ENCODE results near the gene CMAS.

GRCh38 chr12:22039361-22039760 is 6.7 kb upstream of the CMAS start:
- no peak for TF ChIP-seq POLR2AphosphoS5 (IDR thresholded peaks at IDR 0.05; ENCODE audit: insufficient read depth, low read depth, low read length)
- TF ChIP-seq CTCF (IDR thresholded peaks at IDR 0.05; ENCODE audit: extremely low read depth in 1 of 2, insufficient read depth in 1 of 2, low read depth in 1 of 2, low read length in 2 of 2) = no peak
- TF ChIP-seq POLR2A (IDR thresholded peaks at IDR 0.05; ENCODE audit: low read depth, low read length) = no peak
- no peak for TF ChIP-seq MAX (IDR thresholded peaks at IDR 0.05; ENCODE audit: insufficient read depth, insufficient read length)
- no peak for TF ChIP-seq EZH2 (IDR thresholded peaks at IDR 0.05; ENCODE audit: borderline replicate concordance, low read depth, low read length, severe bottlenecking)
- TF ChIP-seq FOS (IDR thresholded peaks at IDR 0.05; ENCODE audit: borderline replicate concordance, insufficient read depth, low read length) = no peak
- TF ChIP-seq GATA2 (IDR thresholded peaks at IDR 0.05; ENCODE audit: insufficient read depth, insufficient read length, low read depth, low read length) = no peak
- no peak for TF ChIP-seq JUN (IDR thresholded peaks at IDR 0.05; ENCODE audit: borderline replicate concordance, insufficient read depth, insufficient read length, low read depth)
- TF ChIP-seq MYC (IDR thresholded peaks at IDR 0.05; ENCODE audit: low read depth, low read length) = no peak

Data from endothelial cell of umbilical vein (primary cell).